Lower leg skin (tissue), 3 donors: ENCODE results near the gene AP4E1.

Experiments
- POLR2A ChIP-seq, 2 donors: fragments of 450-650 bp; IDR thresholded peaks; one replicate each; pipeline ENCODE4 v1.6.1; 2016 to 2017; ENCODE audit warnings: antibody characterized with exemption in 2 of 2, mild to moderate bottlenecking in 1 of 2, moderate library complexity in 1 of 2
- TF ChIP-seq, protein P1 (sequence below), 3 donors: fragments of 450-650 bp; IDR thresholded peaks; one replicate each; pipeline ENCODE4 v1.5.1; 2016; ENCODE audit warnings: antibody characterized with exemption in 3 of 3, mild to moderate bottlenecking in 3 of 3, moderate library complexity in 2 of 3

DNA sequence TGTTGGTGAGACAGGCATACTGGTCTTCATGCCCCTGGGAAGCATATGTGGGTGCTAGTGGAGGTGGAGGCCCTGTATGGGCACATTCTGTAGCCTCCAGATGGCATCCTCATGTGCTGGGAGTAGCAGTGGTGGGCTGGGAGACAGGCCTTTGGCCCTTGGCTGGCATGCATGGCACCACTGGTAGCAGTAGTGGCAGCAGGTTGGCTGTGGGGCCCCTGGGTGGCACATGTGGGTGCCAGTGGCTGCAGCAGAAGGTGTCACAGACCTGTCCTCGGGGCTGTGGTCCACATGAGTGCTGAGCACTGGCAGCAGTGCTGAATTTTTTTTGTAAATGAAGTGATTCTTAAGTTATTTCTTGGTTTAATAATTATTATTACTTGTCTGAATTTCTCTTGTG lies 115.0 kb downstream of the AP4E1 start:
- TF ChIP-seq, protein P1, sequence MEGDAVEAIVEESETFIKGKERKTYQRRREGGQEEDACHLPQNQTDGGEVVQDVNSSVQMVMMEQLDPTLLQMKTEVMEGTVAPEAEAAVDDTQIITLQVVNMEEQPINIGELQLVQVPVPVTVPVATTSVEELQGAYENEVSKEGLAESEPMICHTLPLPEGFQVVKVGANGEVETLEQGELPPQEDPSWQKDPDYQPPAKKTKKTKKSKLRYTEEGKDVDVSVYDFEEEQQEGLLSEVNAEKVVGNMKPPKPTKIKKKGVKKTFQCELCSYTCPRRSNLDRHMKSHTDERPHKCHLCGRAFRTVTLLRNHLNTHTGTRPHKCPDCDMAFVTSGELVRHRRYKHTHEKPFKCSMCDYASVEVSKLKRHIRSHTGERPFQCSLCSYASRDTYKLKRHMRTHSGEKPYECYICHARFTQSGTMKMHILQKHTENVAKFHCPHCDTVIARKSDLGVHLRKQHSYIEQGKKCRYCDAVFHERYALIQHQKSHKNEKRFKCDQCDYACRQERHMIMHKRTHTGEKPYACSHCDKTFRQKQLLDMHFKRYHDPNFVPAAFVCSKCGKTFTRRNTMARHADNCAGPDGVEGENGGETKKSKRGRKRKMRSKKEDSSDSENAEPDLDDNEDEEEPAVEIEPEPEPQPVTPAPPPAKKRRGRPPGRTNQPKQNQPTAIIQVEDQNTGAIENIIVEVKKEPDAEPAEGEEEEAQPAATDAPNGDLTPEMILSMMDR (IDR thresholded peaks at IDR 0.05): no peak
- no peak for TF ChIP-seq POLR2A (IDR thresholded peaks at IDR 0.05)
